HG02678 (cell line): ENCODE results near the gene SYNDIG1.

Experiments used
- ATAC-seq: cut with Tn5 transposase; IDR thresholded peaks from one replicate; pipeline ENCODE4 v1.9.1; 2021; ENCODE audit warnings: mild to moderate bottlenecking, moderate library complexity; ENCODE audit not compliant: unreplicated experiment

The SYNDIG1 gene

GRCh38 chr20:24446811-24447210 is 22.6 kb upstream of the SYNDIG1 start:
- ATAC-seq, result no peak

- no peak for ATAC-seq
Observed at GRCh38 chr20:24448170-24448569, 21.3 kb upstream of the SYNDIG1 start.

GRCh38 chr20:24449026-24449720 is 20.3 kb upstream of the SYNDIG1 start:
- ATAC-seq, result no peak

- no peak for ATAC-seq
Observed at GRCh38 chr20:24450177-24450576, 19.3 kb upstream of the SYNDIG1 start.

- no peak for ATAC-seq
Observed at GRCh38 chr20:24450624-24451376, 18.6 kb upstream of the SYNDIG1 start.

GRCh38 chr20:24451428-24451827 is 18.0 kb upstream of the SYNDIG1 start:
- ATAC-seq, result no peak

- no peak for ATAC-seq
Observed at GRCh38 chr20:24452016-24452415, 17.4 kb upstream of the SYNDIG1 start.

GRCh38 chr20:24452498-24453127 is 16.8 kb upstream of the SYNDIG1 start:
- ATAC-seq, result no peak

- no peak for ATAC-seq
Observed at GRCh38 chr20:24453869-24454268, 15.6 kb upstream of the SYNDIG1 start.

GRCh38 chr20:24455081-24455480 is 14.3 kb upstream of the SYNDIG1 start:
- no peak for ATAC-seq

GRCh38 chr20:24456398-24456781 is 13.0 kb upstream of the SYNDIG1 start:
- ATAC-seq, result no peak

GRCh38 chr20:24458436-24458835 is 11.0 kb upstream of the SYNDIG1 start:
- ATAC-seq, result no peak

GRCh38 chr20:24459733-24460132 is 9.7 kb upstream of the SYNDIG1 start:
- ATAC-seq, result no peak

- no peak for ATAC-seq
Observed at GRCh38 chr20:24460712-24461111, 8.7 kb upstream of the SYNDIG1 start.

- no peak for ATAC-seq
Observed at GRCh38 chr20:24461848-24462247, 7.6 kb upstream of the SYNDIG1 start.

GRCh38 chr20:24462460-24463010 is 6.9 kb upstream of the SYNDIG1 start:
- no peak for ATAC-seq

GRCh38 chr20:24465159-24465558 is 4.3 kb upstream of the SYNDIG1 start:
- ATAC-seq, result no peak

- ATAC-seq, result no peak
Observed at GRCh38 chr20:24465730-24466129, 3.7 kb upstream of the SYNDIG1 start.

- no peak for ATAC-seq
Observed at GRCh38 chr20:24468401-24469115, 871 bp upstream of the SYNDIG1 start.

- ATAC-seq, result no peak
Observed at GRCh38 chr20:24469894-24470745, 691 bp downstream of the SYNDIG1 start.
